ENCODE measurements around the gene TRABD2A.

DNA sequence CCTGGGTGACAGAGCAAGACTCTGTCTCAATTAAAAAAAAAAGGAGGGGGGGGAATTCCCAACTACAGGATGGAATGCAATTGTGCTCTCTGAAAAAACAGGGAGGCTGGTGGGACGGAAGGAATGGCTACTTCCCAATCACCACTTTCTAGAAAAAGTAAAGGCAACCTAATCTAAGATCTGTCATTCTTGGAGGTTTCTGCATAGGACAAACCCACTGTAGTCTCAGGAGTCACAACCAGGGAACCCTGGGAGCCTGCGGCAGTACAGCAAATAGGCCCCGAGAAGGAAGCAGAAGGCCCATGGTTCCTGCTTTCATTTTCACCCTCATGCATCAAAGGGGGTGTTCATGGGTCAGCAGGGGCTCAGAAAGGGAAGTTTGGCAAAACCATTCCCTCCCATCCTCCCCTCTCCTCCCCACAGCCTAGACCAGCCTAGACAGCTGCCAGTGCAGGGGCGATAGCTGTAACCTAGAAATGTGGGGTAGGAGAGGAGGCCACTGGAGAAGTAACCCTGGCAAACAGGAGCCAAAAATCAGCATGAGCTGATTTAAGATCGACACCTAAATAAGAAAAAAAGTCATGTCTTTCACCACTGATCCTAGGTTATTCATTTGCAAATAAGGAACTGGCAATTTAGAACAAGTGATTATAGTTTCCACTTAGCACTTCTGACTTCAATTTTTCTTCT is 48.0 kb downstream of the TRABD2A start:
- TF ChIP-seq POLR2A (IDR thresholded peaks at IDR 0.05; ENCODE audit: low read depth, low read length) (no peak), POLR2AphosphoS5 (IDR thresholded peaks at IDR 0.05; ENCODE audit: low read depth, low read length) (no peak), PAX5 (IDR thresholded peaks at IDR 0.05; ENCODE audit: insufficient read depth, low read length, severe bottlenecking) (no peak), SPI1 (IDR thresholded peaks at IDR 0.05; ENCODE audit: low read depth, low read length) (peak; percentile 43; the same call in 1 of the 2 replicates), POU2F2 (IDR thresholded peaks at IDR 0.05; ENCODE audit: low read depth, low read length) (no peak), TAF1 (IDR thresholded peaks at IDR 0.05; ENCODE audit: low read depth, low read length) (no peak)

Data from GM12891 (cell line).